WTC11 (cell line): ENCODE measurements around the gene CCDC9. TPM values are rescaled to one million over a fixed set of nuclear protein-coding genes. Genes with fewer than 3 reads are reported as not detected.

Source experiments
- ATAC-seq: fragments of 200-7000 bp; cut with Tn5 transposase; 2 replicates; pipeline ENCODE4 v1.10.0; 2021; ENCODE audit warnings: mild to moderate bottlenecking, moderate library complexity
- CTCF ChIA-PET: fragments of 300-600 bp; sonication (Branson Sonifier 250); formaldehyde crosslinking; loops from one replicate; lab custom pipeline; 2021; ENCODE audit warnings: antibody characterized with exemption; lab: Charles Lee
- POLR2A ChIA-PET: fragments of 350-600 bp; sonication (Branson Sonifier 250); formaldehyde crosslinking; loops from one replicate; lab custom pipeline; 2021; ENCODE audit warnings: antibody characterized with exemption; lab: Charles Lee
- DNase-seq: peaks from one replicate; pipeline ENCODE4 v3.0.0; 2021; ENCODE audit warnings: low spot score
- H3K27ac Mint-ChIP-seq: 2 replicates; pipeline ENCODE4 v1.8.0; 2021; ENCODE audit warnings: mixed read lengths
- H3K27me3 Mint-ChIP-seq: 2 replicates; pipeline ENCODE4 v1.8.0; 2021; ENCODE audit warnings: low read depth, mild to moderate bottlenecking, moderate library complexity, mixed read lengths
- H3K36me3 Mint-ChIP-seq: 2 replicates; pipeline ENCODE4 v1.8.0; 2021; ENCODE audit warnings: mixed read lengths
- H3K4me1 Mint-ChIP-seq: 2 replicates; pipeline ENCODE4 v1.8.0; 2022; ENCODE audit warnings: mixed read lengths
- H3K4me3 Mint-ChIP-seq: 2 replicates; pipeline ENCODE4 v1.8.0; 2021; ENCODE audit warnings: mild to moderate bottlenecking, moderate library complexity, mixed read lengths
- H3K9me3 Mint-ChIP-seq: 2 replicates; pipeline ENCODE4 v1.8.0; 2021; ENCODE audit warnings: mixed read lengths
- ATF2 ChIP-seq: sonication (generic); formaldehyde crosslinking; IDR thresholded peaks from 2 replicates; pipeline ENCODE4 v1.8.1; 2022; ENCODE audit warnings: low read depth, missing genetic modification reagents, borderline replicate concordance
- E2F1 ChIP-seq: sonication (generic); formaldehyde crosslinking; IDR thresholded peaks from 2 replicates; pipeline ENCODE4 v1.8.0; 2022; ENCODE audit warnings: mild to moderate bottlenecking, missing genetic modification reagents
- ETV6 ChIP-seq: sonication (generic); formaldehyde crosslinking; IDR thresholded peaks from 2 replicates; pipeline ENCODE4 v1.8.1; 2022; ENCODE audit warnings: mild to moderate bottlenecking, missing genetic modification reagents
- FOXK1 ChIP-seq: sonication (generic); formaldehyde crosslinking; IDR thresholded peaks from 2 replicates; pipeline ENCODE4 v1.8.0; 2022; ENCODE audit warnings: mild to moderate bottlenecking, moderate library complexity, missing genetic modification reagents
- FOXP1 ChIP-seq: sonication (generic); formaldehyde crosslinking; IDR thresholded peaks from 2 replicates; pipeline ENCODE4 v1.8.0; 2022; ENCODE audit warnings: missing genetic modification reagents, mild to moderate bottlenecking, moderate library complexity, borderline replicate concordance
- FOXP4 ChIP-seq: sonication (generic); formaldehyde crosslinking; IDR thresholded peaks from 2 replicates; pipeline ENCODE4 v1.8.0; 2022; ENCODE audit warnings: mild to moderate bottlenecking, missing genetic modification reagents
- GABPB1 ChIP-seq: sonication (generic); formaldehyde crosslinking; IDR thresholded peaks from 2 replicates; pipeline ENCODE4 v1.8.1; 2023; ENCODE audit warnings: mild to moderate bottlenecking, missing genetic modification reagents
- GTF2I ChIP-seq: fragments of 250-450 bp; sonication (Bioruptor Pico); conservative IDR thresholded peaks from 2 replicates; pipeline ENCODE4 v1.4.0; 2021; ENCODE audit warnings: mild to moderate bottlenecking
- HMGA2 ChIP-seq: fragments of 250-450 bp; sonication (Bioruptor Pico); IDR thresholded peaks from 2 replicates; pipeline ENCODE4 v1.4.0; 2021; ENCODE audit warnings: mild to moderate bottlenecking, moderate library complexity
- IRF1 ChIP-seq: sonication (generic); formaldehyde crosslinking; IDR thresholded peaks from 2 replicates; pipeline ENCODE4 v1.8.0; 2023; ENCODE audit warnings: missing genetic modification reagents
- MAX ChIP-seq: sonication (generic); formaldehyde crosslinking; IDR thresholded peaks from 2 replicates; pipeline ENCODE4 v1.8.0; 2022; ENCODE audit warnings: mild to moderate bottlenecking, missing genetic modification reagents
- NFATC4 ChIP-seq: fragments of 250-450 bp; sonication (Bioruptor Pico); IDR thresholded peaks from 2 replicates; pipeline ENCODE4 v1.9.0; 2021; ENCODE audit warnings: mild to moderate bottlenecking
- SP1 ChIP-seq: sonication (generic); formaldehyde crosslinking; conservative IDR thresholded peaks from 2 replicates; pipeline ENCODE4 v1.8.1; 2022; ENCODE audit warnings: missing genetic modification reagents
- ZMAT4 ChIP-seq: fragments of 250-450 bp; sonication (Bioruptor Pico); IDR thresholded peaks from 2 replicates; pipeline ENCODE4 v1.9.0; 2021; ENCODE audit warnings: mild to moderate bottlenecking
- ZNF121 ChIP-seq: sonication (generic); formaldehyde crosslinking; IDR thresholded peaks from 2 replicates; pipeline ENCODE4 v1.8.0; 2023; ENCODE audit warnings: missing genetic modification reagents
- ZNF138 ChIP-seq: sonication (generic); formaldehyde crosslinking; conservative IDR thresholded peaks from 2 replicates; pipeline ENCODE4 v1.8.1; 2022; ENCODE audit warnings: mild to moderate bottlenecking, moderate library complexity, missing genetic modification reagents
- ZNF263 ChIP-seq: sonication (generic); formaldehyde crosslinking; IDR thresholded peaks from 2 replicates; pipeline ENCODE4 v1.8.1; 2022; ENCODE audit warnings: low read depth, mild to moderate bottlenecking, moderate library complexity, missing genetic modification reagents
- ZNF532 ChIP-seq: fragments of 250-450 bp; sonication (Bioruptor Pico); IDR thresholded peaks from 2 replicates; pipeline ENCODE4 v1.9.0; 2021; ENCODE audit warnings: mild to moderate bottlenecking, borderline replicate concordance
- ZNF671 ChIP-seq: fragments of 250-450 bp; sonication (Bioruptor Pico); IDR thresholded peaks from 2 replicates; pipeline ENCODE4 v1.8.0; 2021; ENCODE audit warnings: mild to moderate bottlenecking
- total RNA-seq: library from RNA; stranded (reverse); gene quantifications from 3 replicates; pipeline ENCODE4 v1.2.3, GENCODE V29; 2021

The CCDC9 gene
- total RNA-seq, 1 experiment from 2014 or later, result 37.7 TPM

- Mint-ChIP-seq H3K27me3 (peaks cover 38% of the 10 kb centered on the region), H3K27ac (no peak overlapping the region), H3K4me3 (peak overlapping the region; percentile 58), H3K4me1 (peaks cover 22% of the 10 kb centered on the region), H3K9me3 (no peaks in the 10 kb centered on the region), H3K36me3 (no peaks in the 10 kb centered on the region)
- TF ChIP-seq IRF1 (no peak), ZNF138 (CRISPR knock-in tag) (no peak), ZNF263 (CRISPR knock-in tag) (no peak), FOXP1 (CRISPR knock-in tag) (no peak), MAX (CRISPR knock-in tag) (0 out of 2 replicates have a peak, but pooled peaks have one; percentile 36), HMGA2 (CRISPR knock-in tag) (no peak), GTF2I (no peak), ZNF532 (no peak)
- CTCF ChIA-PET, result interaction anchor here (0.6 to 3.4 kb wide), 6 partner anchors 13 to 334 kb away, joined by 3 to 27 read pairs (median 5); no protein-coding TSS in a partner anchor
- ATAC-seq (no peak), DNase-seq (no peak)
- POLR2A ChIA-PET, result interaction anchor here (0.8 to 1.9 kb wide), 7 partner anchors 8 to 127 kb away, joined by 3 to 13 read pairs (median 6); partner anchors contain the start of genes CCDC9 and ZC3H4
Measured at GRCh38 chr19:47240556-47240955, 15.8 kb upstream of the CCDC9 start.

- TF ChIP-seq GABPB1 (CRISPR knock-in tag) (peak; percentile 75), ZNF671 (no peak), FOXP1 (CRISPR knock-in tag) (0 out of 2 replicates have a peak, but pooled peaks have one; percentile 24), ETV6 (CRISPR knock-in tag) (0 out of 2 replicates have a peak, but pooled peaks have one; percentile 51), HMGA2 (CRISPR knock-in tag) (no peak), ATF2 (CRISPR knock-in tag) (0 out of 2 replicates have a peak, but pooled peaks have one; percentile 31), FOXP4 (peak; percentile 64), FOXK1 (no peak; the same call in 1 of the 2 replicates), ZMAT4 (no peak), ZNF121 (CRISPR knock-in tag) (0 out of 2 replicates have a peak, but pooled peaks have one; percentile 25), NFATC4 (CRISPR knock-in tag) (no peak), E2F1 (no peak), SP1 (CRISPR knock-in tag) (peak; percentile 42)
- CTCF ChIA-PET, result interaction anchor here (0.6 to 3.4 kb wide), 6 partner anchors 13 to 335 kb away, joined by 3 to 27 read pairs (median 5); no protein-coding TSS in a partner anchor
Measured at GRCh38 chr19:47240996-47241918, 15.1 kb upstream of the CCDC9 start.

More at GRCh38 chr19:47240996-47241918, 15.1 kb upstream of the CCDC9 start:
- Mint-ChIP-seq H3K36me3 (no peaks in the 10 kb centered on the region), H3K9me3 (no peaks in the 10 kb centered on the region), H3K27me3 (peaks cover 38% of the 10 kb centered on the region), H3K27ac (no peak overlapping the region), H3K4me1 (peaks cover 22% of the 10 kb centered on the region), H3K4me3 (peak overlapping the region; percentile 58)
- POLR2A ChIA-PET, result interaction anchor here (0.8 to 1.9 kb wide), 6 partner anchors 9 to 128 kb away, joined by 3 to 13 read pairs (median 6); partner anchors contain the start of genes CCDC9 and ZC3H4
- peak; percentile 92 for DNase-seq
- ATAC-seq, result peak; percentile 72
